PFSK-1 (cell line): ENCODE data around the gene SEC11C.

Experiments
- SIN3A ChIP-seq: IDR thresholded peaks from 2 replicates; pipeline ENCODE4 v1.6.1; 2012; ENCODE audit warnings: mild to moderate bottlenecking, low read length, moderate library complexity, borderline replicate concordance; ENCODE audit not compliant: insufficient read depth
- TAF1 ChIP-seq: IDR thresholded peaks from 2 replicates; pipeline ENCODE4 v1.6.1; 2012; ENCODE audit warnings: low read length, control low read depth, borderline replicate concordance; ENCODE audit not compliant: insufficient read depth

GRCh38 chr18:59142274-59142673 lies 2.6 kb downstream of the SEC11C start:
- TF ChIP-seq SIN3A, result no peak
- no peak for TF ChIP-seq TAF1
